Kasumi-1 (cell line): ENCODE results near the gene USP34.
"Not testable (repeated sequence)": the region's sequence is repeated elsewhere in the genome, so short reads cannot be mapped to it uniquely, and the experiment has no call there.

Source experiments
- DNase-seq, 2 experiments: peaks; one replicate each; lab custom pipeline; 2025; lab: John Stamatoyannopoulos, UW

Gene USP34

GRCh38 chr2:61151436-61151835 lies 319.5 kb downstream of the USP34 start:
- DNase-seq = peak; percentile 8 to 10

DNA sequence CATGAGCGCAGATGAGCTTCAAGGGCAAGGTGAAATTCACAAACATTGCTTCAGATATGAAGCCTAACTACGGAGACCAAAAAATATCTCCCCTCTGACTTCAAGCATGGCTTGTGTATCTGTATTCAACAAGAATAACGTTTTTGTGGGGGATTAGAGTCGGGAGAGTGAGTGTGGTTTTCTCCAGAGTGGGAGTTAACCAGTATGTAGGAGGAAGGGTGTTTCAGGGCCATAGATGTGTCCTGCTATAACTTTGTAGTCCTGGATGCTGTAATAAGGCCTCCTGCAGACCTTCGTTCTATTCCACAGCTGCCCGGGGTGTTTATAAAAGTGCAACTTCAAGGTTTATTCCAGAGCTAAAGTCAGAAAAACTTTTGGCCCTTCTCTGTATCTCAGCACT lies 321.8 kb downstream of the USP34 start:
- DNase-seq = no peak

GRCh38 chr2:61148091-61148490 lies 322.8 kb downstream of the USP34 start:
- not testable (repeated sequence) for DNase-seq

DNA sequence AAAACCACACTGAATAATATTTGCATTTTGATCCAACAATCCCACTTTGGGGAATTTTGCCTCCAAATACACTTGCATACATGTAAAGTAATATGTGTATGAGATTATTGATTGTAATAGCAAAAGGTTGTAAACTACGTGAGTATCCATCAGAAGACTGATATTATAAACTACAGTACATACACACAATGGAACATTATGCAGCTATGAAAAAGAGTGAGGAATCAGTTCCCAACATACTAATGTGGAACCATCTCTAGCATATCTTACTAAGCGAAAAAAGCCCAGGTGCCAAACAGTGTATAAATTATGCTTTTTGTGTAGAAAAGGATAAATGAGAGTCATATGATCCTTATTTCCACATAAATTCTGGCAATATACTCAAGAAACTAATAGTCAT lies 324.9 kb downstream of the USP34 start:
- DNase-seq = no peak

DNA sequence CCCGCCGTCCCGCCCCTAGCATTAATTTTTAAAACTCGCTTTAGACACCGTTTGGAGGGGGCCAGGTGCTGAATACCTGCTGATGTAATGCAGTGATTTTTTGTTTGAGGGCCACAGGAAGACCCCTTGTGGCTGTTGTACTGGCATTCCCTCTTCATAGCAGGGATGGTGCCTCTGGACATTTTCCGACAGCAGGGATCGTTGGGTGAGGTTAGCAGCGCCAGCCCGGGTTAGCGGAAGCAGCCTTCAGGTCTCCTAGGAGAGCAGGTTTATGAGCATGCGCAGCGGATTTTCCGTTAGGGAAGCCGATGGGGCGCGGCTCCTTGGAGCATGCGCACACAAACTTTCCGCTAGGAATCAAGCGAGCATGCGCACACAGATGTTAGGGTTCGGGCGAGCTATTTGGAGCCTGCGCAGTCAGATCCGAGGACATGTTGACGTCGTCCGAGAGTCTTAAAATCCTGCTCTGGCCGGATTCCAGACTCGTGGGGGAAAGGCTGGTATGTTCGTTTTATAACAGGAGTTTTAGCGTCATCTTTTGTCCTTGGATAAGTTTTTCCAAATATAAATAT lies 326.1 kb downstream of the USP34 start:
- peak; percentile 95 for DNase-seq

- DNase-seq = no peak
Measured at GRCh38 chr2:61141151-61141550, 329.7 kb downstream of the USP34 start.

- no peak for DNase-seq
Measured at GRCh38 chr2:61138859-61139258, 332.0 kb downstream of the USP34 start.
